ENCODE results near the gene PALM.

The PALM gene

GRCh38 chr19:751501-752341 lies 43.0 kb downstream of the PALM start:
- no peaks in the 10 kb centered on the region; the same call in 1 of the 2 replicates for H3K9me3 ChIP-seq (ENCODE audit: insufficient read depth, low read depth, low read length)
- H3K4me3 ChIP-seq (ENCODE audit: low read length, poor library complexity, severe bottlenecking), result no peak overlapping the region
- no peaks in the 10 kb centered on the region for H3F3A ChIP-seq (ENCODE audit: low read depth)
- no peaks in the 10 kb centered on the region for H4K20me1 ChIP-seq (ENCODE audit: insufficient read depth, low read length, poor library complexity, severe bottlenecking)
- no peaks in the 10 kb centered on the region for H3K36me3 ChIP-seq (ENCODE audit: insufficient read depth, low read length)
- H3K4me2 ChIP-seq (ENCODE audit: low read depth, low read length, poor library complexity, severe bottlenecking), result no peak overlapping the region
- TF ChIP-seq, protein P1, sequence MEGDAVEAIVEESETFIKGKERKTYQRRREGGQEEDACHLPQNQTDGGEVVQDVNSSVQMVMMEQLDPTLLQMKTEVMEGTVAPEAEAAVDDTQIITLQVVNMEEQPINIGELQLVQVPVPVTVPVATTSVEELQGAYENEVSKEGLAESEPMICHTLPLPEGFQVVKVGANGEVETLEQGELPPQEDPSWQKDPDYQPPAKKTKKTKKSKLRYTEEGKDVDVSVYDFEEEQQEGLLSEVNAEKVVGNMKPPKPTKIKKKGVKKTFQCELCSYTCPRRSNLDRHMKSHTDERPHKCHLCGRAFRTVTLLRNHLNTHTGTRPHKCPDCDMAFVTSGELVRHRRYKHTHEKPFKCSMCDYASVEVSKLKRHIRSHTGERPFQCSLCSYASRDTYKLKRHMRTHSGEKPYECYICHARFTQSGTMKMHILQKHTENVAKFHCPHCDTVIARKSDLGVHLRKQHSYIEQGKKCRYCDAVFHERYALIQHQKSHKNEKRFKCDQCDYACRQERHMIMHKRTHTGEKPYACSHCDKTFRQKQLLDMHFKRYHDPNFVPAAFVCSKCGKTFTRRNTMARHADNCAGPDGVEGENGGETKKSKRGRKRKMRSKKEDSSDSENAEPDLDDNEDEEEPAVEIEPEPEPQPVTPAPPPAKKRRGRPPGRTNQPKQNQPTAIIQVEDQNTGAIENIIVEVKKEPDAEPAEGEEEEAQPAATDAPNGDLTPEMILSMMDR (conservative IDR thresholded peaks at IDR 0.05; ENCODE audit: low read length), result no peak
- no peak for TF ChIP-seq EZH2phosphoT487 (IDR thresholded peaks at IDR 0.05; ENCODE audit: borderline replicate concordance)
- no peak overlapping the region for H2AFZ ChIP-seq (ENCODE audit: low read length)
- H3K4me1 ChIP-seq (ENCODE audit: insufficient read depth, low read length, poor library complexity, severe bottlenecking), result no peaks in the 10 kb centered on the region
- H3K9me2 ChIP-seq (replicated peaks; ENCODE audit: low read depth, low read length), result no peaks in the 10 kb centered on the region
- no peak overlapping the region for H3K9ac ChIP-seq (ENCODE audit: low read depth, low read length, poor library complexity, severe bottlenecking)
- no peaks in the 10 kb centered on the region for H3K27me3 ChIP-seq (ENCODE audit: insufficient read depth, low read length, poor library complexity, severe bottlenecking)
- no peaks in the 10 kb centered on the region for H3K79me2 ChIP-seq (ENCODE audit: insufficient read depth, low read length)

DNA sequence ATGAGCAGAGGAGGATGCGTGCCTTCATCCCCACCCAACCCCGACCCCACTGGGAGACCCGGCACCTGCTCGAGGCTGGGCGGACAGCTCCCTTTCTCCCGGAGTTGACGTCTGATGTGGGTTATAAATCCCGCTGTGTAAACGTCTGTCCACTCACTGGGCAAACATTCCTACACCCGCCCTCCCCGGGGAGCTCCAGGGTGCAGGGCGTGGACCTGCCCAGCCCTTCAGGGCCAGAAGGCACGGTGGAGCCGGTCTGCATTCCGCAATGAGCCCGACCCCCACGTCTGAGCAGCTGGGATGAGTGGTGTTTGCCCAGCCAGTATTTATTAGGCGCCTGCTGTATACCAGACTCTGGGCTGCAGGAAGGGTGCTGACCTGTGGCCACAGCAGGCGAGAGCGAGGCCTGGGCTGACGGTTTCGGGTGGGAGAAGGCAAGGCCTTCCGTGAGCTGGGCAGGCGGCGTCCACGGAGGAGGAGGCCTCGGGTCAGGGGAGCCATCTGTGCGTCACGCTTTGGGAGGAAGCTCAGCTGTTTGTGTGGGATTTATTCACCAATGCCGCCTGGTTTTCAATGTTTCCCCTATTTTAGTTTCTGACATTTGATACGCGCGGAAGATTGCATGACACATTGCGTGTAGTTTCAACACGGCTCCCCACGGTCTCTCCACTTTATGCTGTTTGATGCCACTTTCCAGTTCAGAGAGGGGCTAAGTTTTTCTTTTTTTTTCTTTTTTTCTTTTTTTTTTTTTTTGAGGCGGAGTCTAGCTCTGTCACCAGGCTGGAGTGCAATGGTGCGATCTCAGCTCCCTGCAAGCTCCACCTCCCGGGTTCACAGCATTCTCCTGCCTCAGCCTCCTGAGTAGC lies 44.1 kb downstream of the PALM start:
- H3K4me2 ChIP-seq (ENCODE audit: low read depth, low read length, poor library complexity, severe bottlenecking), result no peak overlapping the region
- TF ChIP-seq, protein P1 (conservative IDR thresholded peaks at IDR 0.05; ENCODE audit: low read length), result no peak
- TF ChIP-seq EZH2phosphoT487 (IDR thresholded peaks at IDR 0.05; ENCODE audit: borderline replicate concordance), result no peak

GRCh38 chr19:754530-754929 lies 45.8 kb downstream of the PALM start:
- no peaks in the 10 kb centered on the region for H3K36me3 ChIP-seq (ENCODE audit: insufficient read depth, low read length)
- no peaks in the 10 kb centered on the region for H3F3A ChIP-seq (ENCODE audit: low read depth)
- H4K20me1 ChIP-seq (ENCODE audit: insufficient read depth, low read length, poor library complexity, severe bottlenecking), result no peaks in the 10 kb centered on the region
- H3K9me2 ChIP-seq (replicated peaks; ENCODE audit: low read depth, low read length), result no peaks in the 10 kb centered on the region
- no peak overlapping the region for H3K4me2 ChIP-seq (ENCODE audit: low read depth, low read length, poor library complexity, severe bottlenecking)
- no peak overlapping the region for H2AFZ ChIP-seq (ENCODE audit: low read length)
- H3K9ac ChIP-seq (ENCODE audit: low read depth, low read length, poor library complexity, severe bottlenecking), result no peak overlapping the region
- TF ChIP-seq, protein P1 (conservative IDR thresholded peaks at IDR 0.05; ENCODE audit: low read length), result no peak
- no peak for TF ChIP-seq EZH2phosphoT487 (IDR thresholded peaks at IDR 0.05; ENCODE audit: borderline replicate concordance)
- H3K79me2 ChIP-seq (ENCODE audit: insufficient read depth, low read length), result no peaks in the 10 kb centered on the region
- peaks cover 5% of the 10 kb centered on the region; the same call in 1 of the 2 replicates for H3K9me3 ChIP-seq (ENCODE audit: insufficient read depth, low read depth, low read length)
- H3K4me3 ChIP-seq (ENCODE audit: low read length, poor library complexity, severe bottlenecking), result no peak overlapping the region
- H3K27me3 ChIP-seq (ENCODE audit: insufficient read depth, low read length, poor library complexity, severe bottlenecking), result no peaks in the 10 kb centered on the region
- no peaks in the 10 kb centered on the region for H3K4me1 ChIP-seq (ENCODE audit: insufficient read depth, low read length, poor library complexity, severe bottlenecking)

More for the DNA sequence above, 44.1 kb downstream of the PALM start:
- no peaks in the 10 kb centered on the region for H3F3A ChIP-seq (ENCODE audit: low read depth)
- no peak overlapping the region for H3K9ac ChIP-seq (ENCODE audit: low read depth, low read length, poor library complexity, severe bottlenecking)
- no peaks in the 10 kb centered on the region for H3K4me1 ChIP-seq (ENCODE audit: insufficient read depth, low read length, poor library complexity, severe bottlenecking)
- no peaks in the 10 kb centered on the region for H3K9me3 ChIP-seq (ENCODE audit: insufficient read depth, low read depth, low read length)
- no peaks in the 10 kb centered on the region for H3K79me2 ChIP-seq (ENCODE audit: insufficient read depth, low read length)
- no peak overlapping the region for H3K4me3 ChIP-seq (ENCODE audit: low read length, poor library complexity, severe bottlenecking)
- no peaks in the 10 kb centered on the region for H3K36me3 ChIP-seq (ENCODE audit: insufficient read depth, low read length)
- no peaks in the 10 kb centered on the region for H3K9me2 ChIP-seq (replicated peaks; ENCODE audit: low read depth, low read length)
- no peak overlapping the region for H2AFZ ChIP-seq (ENCODE audit: low read length)
- no peaks in the 10 kb centered on the region for H3K27me3 ChIP-seq (ENCODE audit: insufficient read depth, low read length, poor library complexity, severe bottlenecking)
- no peaks in the 10 kb centered on the region for H4K20me1 ChIP-seq (ENCODE audit: insufficient read depth, low read length, poor library complexity, severe bottlenecking)
